ENCODE results near the gene CHKA.
A peak's percentile ranks its signal among the peaks of the same experiment; 100 is the strongest.

Gene CHKA

GRCh38 chr11:68009391-68010089 is 111.6 kb downstream of the CHKA start:
- Histone ChIP-seq H4K20me1 (ENCODE audit: insufficient read depth, low read length, poor library complexity, severe bottlenecking) (no peaks in the 10 kb centered on the region), H2AFZ (ENCODE audit: low read length) (peak overlapping the region; percentile 9; the same call in 1 of the 2 replicates), H3K4me3 (ENCODE audit: low read length, poor library complexity, severe bottlenecking) (no peak overlapping the region), H3K4me1 (ENCODE audit: insufficient read depth, low read length, poor library complexity, severe bottlenecking) (peaks cover 27% of the 10 kb centered on the region), H3F3A (ENCODE audit: low read depth) (no peaks in the 10 kb centered on the region), H3K27me3 (ENCODE audit: insufficient read depth, low read length, poor library complexity, severe bottlenecking) (no peaks in the 10 kb centered on the region), H3K4me2 (ENCODE audit: low read depth, low read length, poor library complexity, severe bottlenecking) (peak overlapping the region; percentile 14), H3K79me2 (ENCODE audit: insufficient read depth, low read length) (no peaks in the 10 kb centered on the region), H3K9me2 (replicated peaks; ENCODE audit: low read depth, low read length) (no peaks in the 10 kb centered on the region), H3K9ac (ENCODE audit: low read depth, low read length, poor library complexity, severe bottlenecking) (no peak overlapping the region), H3K9me3 (ENCODE audit: insufficient read depth, low read depth, low read length) (no peaks in the 10 kb centered on the region), H3K36me3 (ENCODE audit: insufficient read depth, low read length) (no peaks in the 10 kb centered on the region)
- TF ChIP-seq EZH2phosphoT487 (IDR thresholded peaks at IDR 0.05; ENCODE audit: borderline replicate concordance) (no peak), CTCF (conservative IDR thresholded peaks at IDR 0.05; ENCODE audit: low read length) (peak; percentile 64)

GRCh38 chr11:68008381-68009337 is 112.5 kb downstream of the CHKA start:
- Histone ChIP-seq H3F3A (ENCODE audit: low read depth) (no peaks in the 10 kb centered on the region), H3K9ac (ENCODE audit: low read depth, low read length, poor library complexity, severe bottlenecking) (no peak overlapping the region), H3K9me2 (replicated peaks; ENCODE audit: low read depth, low read length) (no peaks in the 10 kb centered on the region), H3K4me2 (ENCODE audit: low read depth, low read length, poor library complexity, severe bottlenecking) (no peak overlapping the region), H4K20me1 (ENCODE audit: insufficient read depth, low read length, poor library complexity, severe bottlenecking) (no peaks in the 10 kb centered on the region), H3K79me2 (ENCODE audit: insufficient read depth, low read length) (no peaks in the 10 kb centered on the region), H2AFZ (ENCODE audit: low read length) (no peak overlapping the region), H3K9me3 (ENCODE audit: insufficient read depth, low read depth, low read length) (no peaks in the 10 kb centered on the region), H3K4me3 (ENCODE audit: low read length, poor library complexity, severe bottlenecking) (no peak overlapping the region), H3K27me3 (ENCODE audit: insufficient read depth, low read length, poor library complexity, severe bottlenecking) (no peaks in the 10 kb centered on the region), H3K4me1 (ENCODE audit: insufficient read depth, low read length, poor library complexity, severe bottlenecking) (peaks cover 23% of the 10 kb centered on the region), H3K36me3 (ENCODE audit: insufficient read depth, low read length) (no peaks in the 10 kb centered on the region)
- TF ChIP-seq CTCF (conservative IDR thresholded peaks at IDR 0.05; ENCODE audit: low read length): no peak
- no peak for TF ChIP-seq EZH2phosphoT487 (IDR thresholded peaks at IDR 0.05; ENCODE audit: borderline replicate concordance)

- H3F3A ChIP-seq (ENCODE audit: low read depth): no peaks in the 10 kb centered on the region
Measured at GRCh38 chr11:68007498-68008380, 113.4 kb downstream of the CHKA start.

More at GRCh38 chr11:68007498-68008380, 113.4 kb downstream of the CHKA start:
- H3K4me3 ChIP-seq (ENCODE audit: low read length, poor library complexity, severe bottlenecking): no peak overlapping the region
- TF ChIP-seq CTCF (conservative IDR thresholded peaks at IDR 0.05; ENCODE audit: low read length) (no peak), EZH2phosphoT487 (IDR thresholded peaks at IDR 0.05; ENCODE audit: borderline replicate concordance) (no peak)
- H3K9me3 ChIP-seq (ENCODE audit: insufficient read depth, low read depth, low read length): no peaks in the 10 kb centered on the region
- no peak overlapping the region for H2AFZ ChIP-seq (ENCODE audit: low read length)
- H3K9me2 ChIP-seq (replicated peaks; ENCODE audit: low read depth, low read length): no peaks in the 10 kb centered on the region
- no peaks in the 10 kb centered on the region for H3K36me3 ChIP-seq (ENCODE audit: insufficient read depth, low read length)
- no peaks in the 10 kb centered on the region for H3K79me2 ChIP-seq (ENCODE audit: insufficient read depth, low read length)
- no peak overlapping the region for H3K4me2 ChIP-seq (ENCODE audit: low read depth, low read length, poor library complexity, severe bottlenecking)
- peaks cover 23% of the 10 kb centered on the region for H3K4me1 ChIP-seq (ENCODE audit: insufficient read depth, low read length, poor library complexity, severe bottlenecking)
- H3K9ac ChIP-seq (ENCODE audit: low read depth, low read length, poor library complexity, severe bottlenecking): no peak overlapping the region
- no peaks in the 10 kb centered on the region for H4K20me1 ChIP-seq (ENCODE audit: insufficient read depth, low read length, poor library complexity, severe bottlenecking)
- no peaks in the 10 kb centered on the region for H3K27me3 ChIP-seq (ENCODE audit: insufficient read depth, low read length, poor library complexity, severe bottlenecking)
